ENCODE data around the gene EBF3.

- TF ChIP-seq, protein P1, sequence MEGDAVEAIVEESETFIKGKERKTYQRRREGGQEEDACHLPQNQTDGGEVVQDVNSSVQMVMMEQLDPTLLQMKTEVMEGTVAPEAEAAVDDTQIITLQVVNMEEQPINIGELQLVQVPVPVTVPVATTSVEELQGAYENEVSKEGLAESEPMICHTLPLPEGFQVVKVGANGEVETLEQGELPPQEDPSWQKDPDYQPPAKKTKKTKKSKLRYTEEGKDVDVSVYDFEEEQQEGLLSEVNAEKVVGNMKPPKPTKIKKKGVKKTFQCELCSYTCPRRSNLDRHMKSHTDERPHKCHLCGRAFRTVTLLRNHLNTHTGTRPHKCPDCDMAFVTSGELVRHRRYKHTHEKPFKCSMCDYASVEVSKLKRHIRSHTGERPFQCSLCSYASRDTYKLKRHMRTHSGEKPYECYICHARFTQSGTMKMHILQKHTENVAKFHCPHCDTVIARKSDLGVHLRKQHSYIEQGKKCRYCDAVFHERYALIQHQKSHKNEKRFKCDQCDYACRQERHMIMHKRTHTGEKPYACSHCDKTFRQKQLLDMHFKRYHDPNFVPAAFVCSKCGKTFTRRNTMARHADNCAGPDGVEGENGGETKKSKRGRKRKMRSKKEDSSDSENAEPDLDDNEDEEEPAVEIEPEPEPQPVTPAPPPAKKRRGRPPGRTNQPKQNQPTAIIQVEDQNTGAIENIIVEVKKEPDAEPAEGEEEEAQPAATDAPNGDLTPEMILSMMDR (IDR thresholded peaks at IDR 0.05) = no peak
- TF ChIP-seq POLR2A (IDR thresholded peaks at IDR 0.05) = no peak
Observed at GRCh38 chr10:129832573-129833467, 131.3 kb downstream of the EBF3 start.

Data from Peyer's patch (tissue), 4 donors.